ENCODE data around the gene VCX3A.
"Not testable (repeated sequence)": the region's sequence is repeated elsewhere in the genome, so short reads cannot be mapped to it uniquely, and the experiment has no call there.

The VCX3A gene

GRCh38 chrX:6535018-6535417 lies at the start of gene VCX3A:
Gene VCX3A (minus strand): TSS chrX:6535118. CDS start chrX:6534497, 621 bp downstream.
- DNase-seq, result not testable (repeated sequence)

GRCh38 chrX:6574762-6575161 lies 39.8 kb upstream of the VCX3A start:
- no peak for DNase-seq

- DNase-seq, result no peak
Observed at GRCh38 chrX:6568031-6568430, 33.1 kb upstream of the VCX3A start.

- no peak for DNase-seq
Observed at GRCh38 chrX:6558979-6559378, 24.1 kb upstream of the VCX3A start.

- DNase-seq, result no peak
Observed at GRCh38 chrX:6557690-6558089, 22.8 kb upstream of the VCX3A start.

- DNase-seq, result no peak
Observed at GRCh38 chrX:6550999-6551398, 16.1 kb upstream of the VCX3A start.

GRCh38 chrX:6545712-6546111 lies 10.8 kb upstream of the VCX3A start:
- no peak for DNase-seq

- no peak for DNase-seq
Observed at GRCh38 chrX:6526564-6527136, 8.3 kb downstream of the VCX3A start.

- DNase-seq, result no peak
Observed at GRCh38 chrX:6517376-6517775, 17.5 kb downstream of the VCX3A start.

GRCh38 chrX:6506444-6506843 lies 28.5 kb downstream of the VCX3A start:
- DNase-seq, result no peak

GRCh38 chrX:6505960-6506359 lies 29.0 kb downstream of the VCX3A start:
- DNase-seq, result no peak

- no peak for DNase-seq
Observed at GRCh38 chrX:6500719-6501118, 34.2 kb downstream of the VCX3A start.

GRCh38 chrX:6498324-6498723 lies 36.6 kb downstream of the VCX3A start:
- DNase-seq, result no peak
